Activated B cell treated with CpG ODN at 0.5 μM for 24 hours (primary cell): ENCODE data around the gene PPDPF. TPM values are rescaled to one million over a fixed set of nuclear protein-coding genes. Genes with fewer than 3 reads are reported as not detected.

ENCODE experiments used
- ATAC-seq: fragments of 200-7000 bp; cut with Tn5 transposase; one replicate; pipeline ENCODE4 v1.10.0; 2021; ENCODE audit warnings: low read depth, mild to moderate bottlenecking, moderate library complexity
- CTCF ChIA-PET: fragments of 350-600 bp; sonication (Branson Sonifier 250); formaldehyde crosslinking; loops from one replicate; lab custom pipeline; 2021; ENCODE audit warnings: antibody characterized with exemption; lab: Charles Lee
- POLR2A ChIA-PET: fragments of 350-600 bp; sonication (Branson Sonifier 250); formaldehyde crosslinking; loops from one replicate; lab custom pipeline; 2021; ENCODE audit warnings: antibody characterized with exemption; lab: Charles Lee
- DNase-seq: peaks from one replicate; pipeline ENCODE4 v3.0.0; 2022
- H3K27ac Mint-ChIP-seq: one replicate; pipeline ENCODE4 v1.8.0; 2020; ENCODE audit warnings: mixed read lengths
- H3K27me3 Mint-ChIP-seq: one replicate; pipeline ENCODE4 v1.8.0; 2021; ENCODE audit warnings: mixed read lengths
- H3K36me3 Mint-ChIP-seq: one replicate; pipeline ENCODE4 v1.8.0; 2021; ENCODE audit warnings: low read depth, mixed read lengths
- H3K4me1 Mint-ChIP-seq: one replicate; pipeline ENCODE4 v1.8.0; 2021; ENCODE audit warnings: mixed read lengths
- H3K4me3 Mint-ChIP-seq: one replicate; pipeline ENCODE4 v1.8.0; 2020; ENCODE audit warnings: mild to moderate bottlenecking, mixed read lengths
- H3K9me3 Mint-ChIP-seq: one replicate; pipeline ENCODE4 v1.8.0; 2020; ENCODE audit warnings: mixed read lengths
- CTCF ChIP-seq: fragments of 200-600 bp; IDR thresholded peaks from one replicate; pipeline ENCODE4 v1.8.0; 2022; ENCODE audit warnings: antibody characterized with exemption, mild to moderate bottlenecking
- intact Hi-C: fragments of 100-400 bp; cut with micrococcal nuclease; formaldehyde crosslinking; loops from one replicate; pipeline ENCODE4 v1.15.1; 2024
- total RNA-seq: library from RNA; stranded (reverse); gene quantifications from 2 replicates; pipeline ENCODE4 v1.2.3, GENCODE V29; 2022

Gene PPDPF
- total RNA-seq, 1 donor from 2014 or later, result 172 TPM

- intact Hi-C loops, result no loop called here
- POLR2A ChIA-PET, result no interaction called here
- DNase-seq (no peak), ATAC-seq (no peak)
- CTCF ChIA-PET, result no interaction called here
- H3K4me3 Mint-ChIP-seq, result no peak overlapping the region
- peaks cover 11% of the 10 kb centered on the region for H3K4me1 Mint-ChIP-seq
- no peaks in the 10 kb centered on the region for H3K36me3 Mint-ChIP-seq
- no peak overlapping the region for H3K27ac Mint-ChIP-seq
- peaks cover 33% of the 10 kb centered on the region for H3K27me3 Mint-ChIP-seq
- TF ChIP-seq CTCF, result no peak
- H3K9me3 Mint-ChIP-seq, result no peaks in the 10 kb centered on the region
These were observed 47.6 kb upstream of the PPDPF start for GRCh38 chr20:63472862-63473390.

- CTCF ChIA-PET, result no interaction called here
- TF ChIP-seq CTCF, result no peak
- H3K36me3 Mint-ChIP-seq, result no peaks in the 10 kb centered on the region
- peak overlapping the region; percentile 28 for H3K4me3 Mint-ChIP-seq
- no peak overlapping the region for H3K27ac Mint-ChIP-seq
- POLR2A ChIA-PET, result no interaction called here
- peaks cover 39% of the 10 kb centered on the region for H3K27me3 Mint-ChIP-seq
- no peaks in the 10 kb centered on the region for H3K9me3 Mint-ChIP-seq
- DNase-seq (no peak), ATAC-seq (peak; percentile 47)
- intact Hi-C loops, result no loop called here
- H3K4me1 Mint-ChIP-seq, result peaks cover 11% of the 10 kb centered on the region
These were observed 46.8 kb upstream of the PPDPF start for GRCh38 chr20:63473555-63474449.

- H3K4me1 Mint-ChIP-seq, result peaks cover 11% of the 10 kb centered on the region
- intact Hi-C loops, result no loop called here
- no peaks in the 10 kb centered on the region for H3K36me3 Mint-ChIP-seq
- ChIA-PET POLR2A (no interaction called here), CTCF (no interaction called here)
- DNase-seq (no peak), ATAC-seq (no peak)
- no peak overlapping the region for H3K4me3 Mint-ChIP-seq
- no peak overlapping the region for H3K27ac Mint-ChIP-seq
- peaks cover 39% of the 10 kb centered on the region for H3K27me3 Mint-ChIP-seq
- no peaks in the 10 kb centered on the region for H3K9me3 Mint-ChIP-seq
- no peak for TF ChIP-seq CTCF
These were observed 45.4 kb upstream of the PPDPF start for GRCh38 chr20:63475209-63475608.

GRCh38 chr20:63477061-63477616 lies 43.4 kb upstream of the PPDPF start:
- TF ChIP-seq CTCF, result no peak
- intact Hi-C loops, result no loop called here
- POLR2A ChIA-PET, result no interaction called here
- H3K27me3 Mint-ChIP-seq, result peaks cover 35% of the 10 kb centered on the region
- no peak overlapping the region for H3K4me3 Mint-ChIP-seq
- no peak overlapping the region for H3K27ac Mint-ChIP-seq
- no peaks in the 10 kb centered on the region for H3K9me3 Mint-ChIP-seq
- CTCF ChIA-PET, result no interaction called here
- peaks cover 11% of the 10 kb centered on the region for H3K4me1 Mint-ChIP-seq
- no peak for DNase-seq
- ATAC-seq, result no peak
- H3K36me3 Mint-ChIP-seq, result no peaks in the 10 kb centered on the region

GRCh38 chr20:63477944-63478343 lies 42.6 kb upstream of the PPDPF start:
- Mint-ChIP-seq H3K9me3 (no peaks in the 10 kb centered on the region), H3K4me1 (peaks cover 11% of the 10 kb centered on the region), H3K4me3 (no peak overlapping the region), H3K27ac (no peak overlapping the region), H3K36me3 (no peaks in the 10 kb centered on the region), H3K27me3 (peaks cover 41% of the 10 kb centered on the region)
- TF ChIP-seq CTCF, result no peak
- intact Hi-C loops, result no loop called here
- ATAC-seq, result no peak
- ChIA-PET POLR2A (no interaction called here), CTCF (no interaction called here)
- no peak for DNase-seq
